ENCODE measurements around the gene PDE3A. TPM values are rescaled to one million over a fixed set of nuclear protein-coding genes. Genes with fewer than 3 reads are reported as not detected.

PDE3A gene
- polyA plus RNA-seq, 1 of the 3 experiments (the other 2 are of a cell fraction), result 0.67 TPM

DNA sequence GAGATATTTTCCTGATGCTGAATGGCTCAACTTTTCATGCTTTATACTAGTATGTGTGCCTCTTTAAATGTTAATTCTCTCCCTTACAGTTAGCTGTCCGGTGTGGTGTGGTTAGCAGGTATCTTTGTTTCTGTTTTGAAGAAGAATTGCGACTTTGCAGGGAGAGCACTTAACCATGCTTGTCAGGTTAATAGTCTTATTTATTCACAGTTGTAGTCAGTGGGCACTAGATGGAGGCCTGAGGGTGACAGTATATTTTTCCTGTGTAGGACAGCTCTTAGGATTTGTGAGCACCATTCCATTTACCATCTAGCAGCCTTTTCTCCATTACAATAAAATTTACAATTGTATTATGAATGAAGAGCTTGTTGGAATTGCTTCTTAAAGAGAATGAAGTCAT, 34.9 kb downstream of the PDE3A start:
- Histone ChIP-seq H4K20me1 (ENCODE audit: insufficient read depth) (no peaks in the 10 kb centered on the region; the same call in 1 of the 2 replicates), H3K4me1 (ENCODE audit: control insufficient read depth in 1 of 2, insufficient read depth in 2 of 2, low read depth in 1 of 2, low read length in 1 of 2) (no peaks in the 10 kb centered on the region), H3K27ac (ENCODE audit: low read depth in 2 of 2, low read length in 1 of 2) (peak overlapping the region in 1 of 2 experiments; percentile 9; a peak in 2 of 4 replicates), H3K4me3 (ENCODE audit: low read depth in 2 of 2, low read length in 1 of 2) (no peak overlapping the region), H3K27me3 (ENCODE audit: insufficient read depth) (no peaks in the 10 kb centered on the region), H3K9me3 (no peaks in the 10 kb centered on the region), H3K9ac (no peak overlapping the region), H2AFZ (ENCODE audit: low read depth) (no peak overlapping the region), H3K79me2 (ENCODE audit: insufficient read depth) (peaks cover 32% of the 10 kb centered on the region), H3K36me3 (replicated peaks in 1 of 2; ENCODE audit: control insufficient read depth in 1 of 2, insufficient read depth in 2 of 2, low read length in 1 of 2) (peaks cover 0 to 19% of the 10 kb centered on the region in 2 experiments), H3K9me2 (no peaks in the 10 kb centered on the region), H3F3A (replicated peaks; ENCODE audit: insufficient read depth) (peaks cover 8% of the 10 kb centered on the region), H3K4me2 (no peak overlapping the region)
- ChIA-PET POLR2A (no interaction called here), CTCF (interaction anchor here (0.8 kb wide), 1 partner anchor 11 kb away, joined by 3 read pairs; no protein-coding TSS in a partner anchor)
- DNase-seq, result no peak
- 88% methylated on average over 2 of the region's 2 CpGs for WGBS (ENCODE audit: low lambda C conversion rate)
- TF ChIP-seq ELF1 (IDR thresholded peaks at IDR 0.05), result no peak
- TF ChIP-seq RFX5 (IDR thresholded peaks at IDR 0.05; ENCODE audit: low read length), result no peak
- no peak for TF ChIP-seq NRF1 (IDR thresholded peaks at IDR 0.05; ENCODE audit: low read depth, low read length)
- TF ChIP-seq, protein P1, sequence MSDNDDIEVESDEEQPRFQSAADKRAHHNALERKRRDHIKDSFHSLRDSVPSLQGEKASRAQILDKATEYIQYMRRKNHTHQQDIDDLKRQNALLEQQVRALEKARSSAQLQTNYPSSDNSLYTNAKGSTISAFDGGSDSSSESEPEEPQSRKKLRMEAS (IDR thresholded peaks at IDR 0.05; ENCODE audit: low read depth), result no peak
- TF ChIP-seq YY1 (IDR thresholded peaks at IDR 0.05; ENCODE audit: low read depth), result no peak
- TF ChIP-seq, protein P2, sequence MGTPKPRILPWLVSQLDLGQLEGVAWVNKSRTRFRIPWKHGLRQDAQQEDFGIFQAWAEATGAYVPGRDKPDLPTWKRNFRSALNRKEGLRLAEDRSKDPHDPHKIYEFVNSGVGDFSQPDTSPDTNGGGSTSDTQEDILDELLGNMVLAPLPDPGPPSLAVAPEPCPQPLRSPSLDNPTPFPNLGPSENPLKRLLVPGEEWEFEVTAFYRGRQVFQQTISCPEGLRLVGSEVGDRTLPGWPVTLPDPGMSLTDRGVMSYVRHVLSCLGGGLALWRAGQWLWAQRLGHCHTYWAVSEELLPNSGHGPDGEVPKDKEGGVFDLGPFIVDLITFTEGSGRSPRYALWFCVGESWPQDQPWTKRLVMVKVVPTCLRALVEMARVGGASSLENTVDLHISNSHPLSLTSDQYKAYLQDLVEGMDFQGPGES (IDR thresholded peaks at IDR 0.05; ENCODE audit: low read depth, low read length), result no peak
- no peak for TF ChIP-seq TCF12 (IDR thresholded peaks at IDR 0.05)
- TF ChIP-seq, protein P3, sequence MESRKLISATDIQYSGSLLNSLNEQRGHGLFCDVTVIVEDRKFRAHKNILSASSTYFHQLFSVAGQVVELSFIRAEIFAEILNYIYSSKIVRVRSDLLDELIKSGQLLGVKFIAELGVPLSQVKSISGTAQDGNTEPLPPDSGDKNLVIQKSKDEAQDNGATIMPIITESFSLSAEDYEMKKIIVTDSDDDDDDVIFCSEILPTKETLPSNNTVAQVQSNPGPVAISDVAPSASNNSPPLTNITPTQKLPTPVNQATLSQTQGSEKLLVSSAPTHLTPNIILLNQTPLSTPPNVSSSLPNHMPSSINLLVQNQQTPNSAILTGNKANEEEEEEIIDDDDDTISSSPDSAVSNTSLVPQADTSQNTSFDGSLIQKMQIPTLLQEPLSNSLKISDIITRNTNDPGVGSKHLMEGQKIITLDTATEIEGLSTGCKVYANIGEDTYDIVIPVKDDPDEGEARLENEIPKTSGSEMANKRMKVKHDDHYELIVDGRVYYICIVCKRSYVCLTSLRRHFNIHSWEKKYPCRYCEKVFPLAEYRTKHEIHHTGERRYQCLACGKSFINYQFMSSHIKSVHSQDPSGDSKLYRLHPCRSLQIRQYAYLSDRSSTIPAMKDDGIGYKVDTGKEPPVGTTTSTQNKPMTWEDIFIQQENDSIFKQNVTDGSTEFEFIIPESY (IDR thresholded peaks at IDR 0.05; ENCODE audit: borderline replicate concordance, low read depth), result no peak
- no peak for TF ChIP-seq GABPA (IDR thresholded peaks at IDR 0.05; ENCODE audit: low read depth)
- TF ChIP-seq EP300 (IDR thresholded peaks at IDR 0.05; ENCODE audit: borderline replicate concordance in 1 of 2, low read depth in 1 of 2, low read length in 1 of 2), result no peak
- no peak for TF ChIP-seq MXI1 (IDR thresholded peaks at IDR 0.05; ENCODE audit: low read depth, low read length)
- no peak for TF ChIP-seq PBX3 (IDR thresholded peaks at IDR 0.05)
- no peak for TF ChIP-seq TEAD4 (IDR thresholded peaks at IDR 0.05; ENCODE audit: borderline replicate concordance, insufficient read depth)
- no peak for TF ChIP-seq TAF1 (IDR thresholded peaks at IDR 0.05; ENCODE audit: borderline replicate concordance, low read depth, low read length)
- TF ChIP-seq NFIC (IDR thresholded peaks at IDR 0.05; ENCODE audit: borderline replicate concordance), result no peak
- no peak for TF ChIP-seq GATA2 (CRISPR knock-in tag; IDR thresholded peaks at IDR 0.05)

All from SK-N-SH (cell line).